HepG2 (cell line): ENCODE results near the gene SUSD6. TPM values are rescaled to one million over a fixed set of nuclear protein-coding genes. Genes with fewer than 3 reads are reported as not detected.

Experiments used
- ATAC-seq: fragments of 200-7000 bp; cut with Tn5 transposase; 3 replicates; pipeline ENCODE4 v1.9.1; 2020; ENCODE audit warnings: mild to moderate bottlenecking, moderate library complexity
- BruUV-seq: library from RNA; stranded (reverse); fragments of 400-500 nt; replicated peaks from 2 replicates; lab custom pipeline; 2021; lab: Mats Ljungman, UMichigan
- CTCF ChIA-PET: fragments of 300-600 bp; formaldehyde crosslinking; extraction: SDS; loops from one replicate; lab custom pipeline; 2021; ENCODE audit warnings: low total read pairs, inconsistent platforms, low intra/inter-chr PET ratio; lab: Yijun Ruan, JAX
- POLR2A ChIA-PET: fragments of 350-600 bp; sonication (Branson Sonifier 250); formaldehyde crosslinking; loops from one replicate; lab custom pipeline; 2020; ENCODE audit warnings: antibody characterized with exemption, inconsistent platforms; lab: Yijun Ruan, JAX
- DNase-seq: peaks from one replicate; pipeline ENCODE4 v3.0.0-alpha.2; 2015; ENCODE audit warnings: low spot score
- FAIRE-seq: peaks from 3 replicates; lab custom pipeline; 2011; peaks lifted over from hg19 to GRCh38; lab: Jason Lieb, UNC
- H2AFZ ChIP-seq: one replicate; pipeline ENCODE4 v1.6.1; 2011; ENCODE audit warnings: low read length, inconsistent platforms
- H3K27ac ChIP-seq: fragments of 300-600 bp; 3 replicates; pipeline ENCODE4 v1.8.0; 2011; ENCODE audit warnings: mixed run types, mild to moderate bottlenecking, mixed read lengths, low read length, inconsistent platforms; ENCODE audit not compliant: insufficient read depth; ENCODE audit errors: extremely low read length
- H3K27me3 ChIP-seq, 2 experiments: fragments of 200-600 bp in 1 of 2; 2 replicates in 1 of 2; 3 replicates in 1 of 2; pipeline versions ENCODE4 v1.6.0 to v1.8.0; 2011; ENCODE audit warnings: low read length in 2 of 2, mild to moderate bottlenecking in 2 of 2, moderate library complexity in 2 of 2, inconsistent platforms in 1 of 2; ENCODE audit not compliant: insufficient read depth in 2 of 2, control insufficient read depth in 1 of 2
- H3K36me3 ChIP-seq, 2 experiments: fragments of 200-600 bp in 1 of 2; replicated peaks in 1 of 2; 2 replicates in 1 of 2; 3 replicates in 1 of 2; pipeline versions ENCODE4 v1.5.1 to v1.8.0; 2011; ENCODE audit warnings: low read length in 2 of 2, inconsistent platforms in 1 of 2; ENCODE audit not compliant: insufficient read depth in 2 of 2, control insufficient read depth in 1 of 2
- H3K4me1 ChIP-seq: 2 replicates; pipeline ENCODE4 v1.5.1; 2012; ENCODE audit warnings: low read length, inconsistent platforms; ENCODE audit not compliant: insufficient read depth
- H3K4me2 ChIP-seq: 2 replicates; pipeline ENCODE4 v1.6.0; 2011; ENCODE audit warnings: low read depth, low read length, inconsistent platforms
- H3K4me3 ChIP-seq, 3 experiments: fragments of 200-600 bp in 1 of 3; sonication (generic), shearing (Covaris generic) in 1 of 3; replicated peaks in 1 of 3; 2 replicates each; pipeline ENCODE4 v1.5.1; 2011 to 2016; ENCODE audit warnings: low read length in 3 of 3, inconsistent platforms in 2 of 3, low read depth in 2 of 3, mild to moderate bottlenecking in 2 of 3, control low read depth in 1 of 3, mixed read lengths in 1 of 3; ENCODE audit not compliant: insufficient read depth in 1 of 3
- H3K79me2 ChIP-seq: one replicate; pipeline ENCODE4 v1.6.1; 2011; ENCODE audit warnings: low read length, inconsistent platforms; ENCODE audit not compliant: insufficient read depth
- H3K9ac ChIP-seq: 2 replicates; pipeline ENCODE4 v1.6.0; 2011; ENCODE audit warnings: mild to moderate bottlenecking, low read depth, low read length, inconsistent platforms; ENCODE audit not compliant: insufficient read depth
- H3K9me3 ChIP-seq: 2 replicates; pipeline ENCODE4 v1.5.1; 2012; ENCODE audit warnings: mild to moderate bottlenecking, low read length
- H4K20me1 ChIP-seq: 2 replicates; pipeline ENCODE4 v1.6.0; 2011; ENCODE audit warnings: inconsistent platforms, mild to moderate bottlenecking, low read length, moderate library complexity; ENCODE audit not compliant: insufficient read depth
- HOXA3 ChIP-seq: sonication (generic); formaldehyde crosslinking; IDR thresholded peaks from 2 replicates; pipeline ENCODE4 v1.5.0; 2020; ENCODE audit warnings: missing genetic modification reagents
- NFE2L1 ChIP-seq: sonication (generic); formaldehyde crosslinking; IDR thresholded peaks from 2 replicates; pipeline ENCODE4 v1.4.0; 2020; ENCODE audit warnings: missing genetic modification reagents, mild to moderate bottlenecking, borderline replicate concordance
- REL ChIP-seq: sonication (generic); formaldehyde crosslinking; conservative IDR thresholded peaks from 2 replicates; pipeline ENCODE4 v1.8.0; 2022; ENCODE audit warnings: mild to moderate bottlenecking, missing genetic modification reagents, moderate library complexity
- SALL1 ChIP-seq: sonication (generic); formaldehyde crosslinking; IDR thresholded peaks from 2 replicates; pipeline ENCODE4 v1.8.0; 2022; ENCODE audit warnings: mild to moderate bottlenecking, missing genetic modification reagents
- SP4 ChIP-seq: sonication (generic); formaldehyde crosslinking; IDR thresholded peaks from 2 replicates; pipeline ENCODE4 v1.8.1; 2023; ENCODE audit warnings: mild to moderate bottlenecking, missing genetic modification reagents
- ZKSCAN1 ChIP-seq: fragments of 150-350 bp; IDR thresholded peaks from 2 replicates; pipeline ENCODE4 v1.6.1; 2014; ENCODE audit warnings: low read length
- ZNF205 ChIP-seq: IDR thresholded peaks from 2 replicates; pipeline ENCODE4 v1.6.1; 2018; ENCODE audit warnings: missing biosample characterization, missing genetic modification reagents
- ZNF33B ChIP-seq: sonication (generic); formaldehyde crosslinking; IDR thresholded peaks from 2 replicates; pipeline ENCODE4 v1.5.1; 2020; ENCODE audit warnings: mild to moderate bottlenecking, missing genetic modification reagents
- ZNF674 ChIP-seq: sonication (generic); formaldehyde crosslinking; IDR thresholded peaks from 2 replicates; pipeline ENCODE4 v1.5.0; 2020; ENCODE audit warnings: low read depth, mild to moderate bottlenecking, missing genetic modification reagents
- ZSCAN22 ChIP-seq: sonication (generic); formaldehyde crosslinking; IDR thresholded peaks from 2 replicates; pipeline ENCODE4 v1.4.0; 2020; ENCODE audit warnings: mild to moderate bottlenecking, missing genetic modification reagents
- WGBS: methylation state at CpG from one replicate; pipeline ENCODE4 v1.1.6; 2017; ENCODE audit warnings: low lambda C conversion rate; 5-methylcytosine and 5-hydroxymethylcytosine counted together
- in situ Hi-C: cut with HindIII; loops from 2 replicates; pipeline ENCODE4 v1.10.0; 2017; ENCODE audit warnings: low pct_unique_long_range_greater_than_20kb; ENCODE audit not compliant: extremely low pct_ligation_motif_present
- intact Hi-C: fragments of 100-400 bp; cut with micrococcal nuclease; formaldehyde crosslinking; loops from one replicate; pipeline ENCODE4 v1.10.0; 2022; ENCODE audit not compliant: unreplicated experiment
- polyA plus RNA-seq, 8 experiments: library from polyadenylated mRNA; depleted of rRNA in 3 of 8; stranded (reverse) in 7 of 8; unstranded in 1 of 8; fragments of >200 nt; fragmentation: Illumina TruSeq in 4 of 8; extraction: Trizol in 4 of 8; gene quantifications; 2 replicates each; pipeline versions ENCODE4 v1.2.1 to v1.2.3, GENCODE V29; 2011 to 2016; ENCODE audit warnings: low read depth in 4 of 8, missing spikeins in 1 of 8, mixed read lengths in 1 of 8; ENCODE audit not compliant: insufficient read depth in 1 of 8
- total RNA-seq, 5 experiments: library from RNA; depleted of rRNA; stranded (reverse); fragments of >200 nt; fragmentation: Illumina TruSeq; extraction: Trizol; gene quantifications; 2 replicates each; pipeline ENCODE4 v1.2.3, GENCODE V29; 2016; ENCODE audit warnings: low read depth in 1 of 5
- TF ChIP-seq, protein P1 (sequence below): sonication (generic); formaldehyde crosslinking; IDR thresholded peaks from 2 replicates; pipeline ENCODE4 v1.5.0; 2020; ENCODE audit warnings: mild to moderate bottlenecking, missing genetic modification reagents, moderate library complexity
- TF ChIP-seq, protein P2 (sequence below): sonication (generic); formaldehyde crosslinking; IDR thresholded peaks from 2 replicates; pipeline ENCODE4 v1.8.0; 2023; ENCODE audit warnings: mild to moderate bottlenecking, missing genetic modification reagents
- TF ChIP-seq, protein P3 (sequence below): fragments of 450-650 bp; IDR thresholded peaks from 2 replicates; pipeline ENCODE4 v1.6.1; 2016

The SUSD6 gene
- total and polyA plus RNA-seq, 2 of the 13 experiments (the other 11 are each of a cell fraction or from before 2014, with no cell fraction given) = 7.2 to 7.4 TPM

DNA sequence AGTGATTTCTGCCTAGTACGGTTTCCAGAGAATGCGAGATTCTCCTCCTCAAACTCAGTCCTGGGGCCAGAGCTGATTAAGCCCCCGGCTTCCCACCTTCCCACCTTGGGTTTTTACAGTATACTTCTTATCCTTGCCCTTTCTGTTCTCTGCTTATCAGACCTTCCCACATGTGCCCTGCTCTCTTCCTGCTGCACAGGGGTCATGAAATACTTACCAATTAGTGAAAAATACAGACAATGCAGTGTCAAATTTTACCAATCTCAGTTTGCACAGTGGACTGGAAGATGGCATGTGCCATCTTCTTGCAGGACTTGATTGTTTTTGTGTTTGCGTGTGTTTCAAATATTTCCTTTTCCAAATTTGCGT lies 14.7 kb downstream of the SUSD6 start:
- POLR2A ChIA-PET = no interaction called here
- no peak for FAIRE-seq

More for the DNA sequence above, 14.7 kb downstream of the SUSD6 start:
- no peak for TF ChIP-seq ZKSCAN1
- no peak for TF ChIP-seq SALL1
- TF ChIP-seq, protein P1, sequence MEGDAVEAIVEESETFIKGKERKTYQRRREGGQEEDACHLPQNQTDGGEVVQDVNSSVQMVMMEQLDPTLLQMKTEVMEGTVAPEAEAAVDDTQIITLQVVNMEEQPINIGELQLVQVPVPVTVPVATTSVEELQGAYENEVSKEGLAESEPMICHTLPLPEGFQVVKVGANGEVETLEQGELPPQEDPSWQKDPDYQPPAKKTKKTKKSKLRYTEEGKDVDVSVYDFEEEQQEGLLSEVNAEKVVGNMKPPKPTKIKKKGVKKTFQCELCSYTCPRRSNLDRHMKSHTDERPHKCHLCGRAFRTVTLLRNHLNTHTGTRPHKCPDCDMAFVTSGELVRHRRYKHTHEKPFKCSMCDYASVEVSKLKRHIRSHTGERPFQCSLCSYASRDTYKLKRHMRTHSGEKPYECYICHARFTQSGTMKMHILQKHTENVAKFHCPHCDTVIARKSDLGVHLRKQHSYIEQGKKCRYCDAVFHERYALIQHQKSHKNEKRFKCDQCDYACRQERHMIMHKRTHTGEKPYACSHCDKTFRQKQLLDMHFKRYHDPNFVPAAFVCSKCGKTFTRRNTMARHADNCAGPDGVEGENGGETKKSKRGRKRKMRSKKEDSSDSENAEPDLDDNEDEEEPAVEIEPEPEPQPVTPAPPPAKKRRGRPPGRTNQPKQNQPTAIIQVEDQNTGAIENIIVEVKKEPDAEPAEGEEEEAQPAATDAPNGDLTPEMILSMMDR (CRISPR knock-in tag) = no peak
- TF ChIP-seq REL = no peak
- no peak for TF ChIP-seq ZSCAN22
- TF ChIP-seq NFE2L1 (CRISPR knock-in tag) = no peak
- no peak for TF ChIP-seq ZNF674 (CRISPR knock-in tag)
- no peak for TF ChIP-seq HOXA3
- TF ChIP-seq ZNF33B = no peak
- TF ChIP-seq, protein P2, sequence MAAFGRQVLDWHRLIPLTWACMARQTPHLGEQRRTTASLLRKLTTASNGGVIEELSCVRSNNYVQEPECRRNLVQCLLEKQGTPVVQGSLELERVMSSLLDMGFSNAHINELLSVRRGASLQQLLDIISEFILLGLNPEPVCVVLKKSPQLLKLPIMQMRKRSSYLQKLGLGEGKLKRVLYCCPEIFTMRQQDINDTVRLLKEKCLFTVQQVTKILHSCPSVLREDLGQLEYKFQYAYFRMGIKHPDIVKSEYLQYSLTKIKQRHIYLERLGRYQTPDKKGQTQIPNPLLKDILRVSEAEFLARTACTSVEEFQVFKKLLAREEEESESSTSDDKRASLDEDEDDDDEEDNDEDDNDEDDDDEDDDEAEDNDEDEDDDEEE (CRISPR knock-in tag) = no peak
- TF ChIP-seq, protein P3, sequence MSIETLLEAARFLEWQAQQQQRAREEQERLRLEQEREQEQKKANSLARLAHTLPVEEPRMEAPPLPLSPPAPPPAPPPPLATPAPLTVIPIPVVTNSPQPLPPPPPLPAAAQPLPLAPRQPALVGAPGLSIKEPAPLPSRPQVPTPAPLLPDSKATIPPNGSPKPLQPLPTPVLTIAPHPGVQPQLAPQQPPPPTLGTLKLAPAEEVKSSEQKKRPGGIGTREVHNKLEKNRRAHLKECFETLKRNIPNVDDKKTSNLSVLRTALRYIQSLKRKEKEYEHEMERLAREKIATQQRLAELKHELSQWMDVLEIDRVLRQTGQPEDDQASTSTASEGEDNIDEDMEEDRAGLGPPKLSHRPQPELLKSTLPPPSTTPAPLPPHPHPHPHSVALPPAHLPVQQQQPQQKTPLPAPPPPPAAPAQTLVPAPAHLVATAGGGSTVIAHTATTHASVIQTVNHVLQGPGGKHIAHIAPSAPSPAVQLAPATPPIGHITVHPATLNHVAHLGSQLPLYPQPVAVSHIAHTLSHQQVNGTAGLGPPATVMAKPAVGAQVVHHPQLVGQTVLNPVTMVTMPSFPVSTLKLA = no peak
- TF ChIP-seq SP4 (CRISPR knock-in tag) = no peak
- no peak for TF ChIP-seq ZNF205 (CRISPR knock-in tag)
- TF ChIP-seq, all 625 proteins: peak for 0
- ATAC-seq = no peak
- Histone ChIP-seq H3K4me3 (no peak overlapping the region), H3K4me1 (peaks cover 36% of the 10 kb centered on the region), H3K4me2 (no peak overlapping the region), H2AFZ (no peak overlapping the region), H3K27me3 (no peaks in the 10 kb centered on the region), H3K36me3 (no peaks in the 10 kb centered on the region; a peak in 1 of 5 replicates), H3K9me3 (no peaks in the 10 kb centered on the region), H3K27ac (no peak overlapping the region), H3K9ac (no peak overlapping the region), H3K79me2 (peaks cover 15% of the 10 kb centered on the region), H4K20me1 (no peaks in the 10 kb centered on the region)
- intact Hi-C loops (no loop called here), in situ Hi-C loops (no loop called here)
- CTCF ChIA-PET = no interaction called here
- 96% methylated on average over 5 of the region's 5 CpGs for WGBS
- no peak for DNase-seq
- no TSS peak for BruUV-seq
